ENCODE results near the gene MTOR.

- no peak for TF ChIP-seq CTCF (IDR thresholded peaks at IDR 0.05)
- no peak for TF ChIP-seq POLR2A (IDR thresholded peaks at IDR 0.05)
These were observed 199.4 kb downstream of the MTOR start for GRCh38 chr1:11062965-11063401.
